HEK293T (cell line): ENCODE measurements around the gene RPS19.

Experiments
- ARNT ChIP-seq: fragments of 450-650 bp; IDR thresholded peaks from 2 replicates; pipeline ENCODE4 v1.6.1; 2017; ENCODE audit warnings: mild to moderate bottlenecking
- BHLHE40 ChIP-seq: fragments of 450-650 bp; IDR thresholded peaks from 2 replicates; pipeline ENCODE4 v1.6.1; 2016; ENCODE audit warnings: mild to moderate bottlenecking, moderate library complexity, borderline replicate concordance
- ELF4 ChIP-seq: fragments of 450-650 bp; IDR thresholded peaks from 2 replicates; pipeline ENCODE4 v1.6.1; 2017; ENCODE audit warnings: antibody characterized with exemption
- FOXA1 ChIP-seq: fragments of 450-650 bp; IDR thresholded peaks from 2 replicates; pipeline ENCODE4 v1.6.1; 2016; ENCODE audit warnings: mild to moderate bottlenecking
- FOXK2 ChIP-seq: fragments of 450-650 bp; IDR thresholded peaks from 2 replicates; pipeline ENCODE4 v1.6.1; 2016; ENCODE audit warnings: mild to moderate bottlenecking
- FOXM1 ChIP-seq: fragments of 450-650 bp; IDR thresholded peaks from 2 replicates; pipeline ENCODE4 v1.6.1; 2017; ENCODE audit warnings: mild to moderate bottlenecking, borderline replicate concordance
- HDGF ChIP-seq: fragments of 450-650 bp; IDR thresholded peaks from 2 replicates; pipeline ENCODE4 v1.6.1; 2017; ENCODE audit warnings: antibody characterized with exemption, borderline replicate concordance
- L3MBTL2 ChIP-seq: fragments of 450-650 bp; conservative IDR thresholded peaks from 2 replicates; pipeline ENCODE4 v1.6.1; 2016; ENCODE audit warnings: mild to moderate bottlenecking
- LEF1 ChIP-seq: fragments of 450-650 bp; IDR thresholded peaks from 2 replicates; pipeline ENCODE4 v1.6.1; 2017; ENCODE audit warnings: mild to moderate bottlenecking, borderline replicate concordance
- NFRKB ChIP-seq: fragments of 450-650 bp; IDR thresholded peaks from 2 replicates; pipeline ENCODE4 v1.6.1; 2016; ENCODE audit warnings: mild to moderate bottlenecking, moderate library complexity
- SP1 ChIP-seq: fragments of 450-650 bp; IDR thresholded peaks from 2 replicates; pipeline ENCODE4 v1.6.1; 2017
- SUZ12 ChIP-seq: fragments of 450-650 bp; IDR thresholded peaks from 2 replicates; pipeline ENCODE4 v1.6.1; 2016; ENCODE audit warnings: mild to moderate bottlenecking
- ZNF384 ChIP-seq: fragments of 450-650 bp; IDR thresholded peaks from 2 replicates; pipeline ENCODE4 v1.6.1; 2016

- TF ChIP-seq LEF1 (no peak), FOXA1 (no peak), FOXM1 (no peak), SUZ12 (no peak), L3MBTL2 (no peak), SP1 (no peak), ELF4 (peak; percentile 58; the same call in 1 of the 2 replicates), FOXK2 (no peak), NFRKB (no peak), BHLHE40 (no peak), ARNT (no peak), HDGF (no peak), ZNF384 (no peak)
Measured at GRCh38 chr19:41883821-41884733, 24.0 kb downstream of the RPS19 start.
